Medulla oblongata (tissue), 1 donor: ENCODE data around the gene PSMD5.

Experiments
- DNase-seq: peaks from one replicate; pipeline ENCODE4 v3.0.0-alpha.2; 2015; ENCODE audit errors: extremely low spot score

The PSMD5 gene

GRCh38 chr9:120842685-120843485, at the start of gene PSMD5:
Gene PSMD5 (minus strand): TSS chr9:120842922. CDS start chr9:120842909, 13 bp downstream.
- DNase-seq, result peak; percentile 95

DNA sequence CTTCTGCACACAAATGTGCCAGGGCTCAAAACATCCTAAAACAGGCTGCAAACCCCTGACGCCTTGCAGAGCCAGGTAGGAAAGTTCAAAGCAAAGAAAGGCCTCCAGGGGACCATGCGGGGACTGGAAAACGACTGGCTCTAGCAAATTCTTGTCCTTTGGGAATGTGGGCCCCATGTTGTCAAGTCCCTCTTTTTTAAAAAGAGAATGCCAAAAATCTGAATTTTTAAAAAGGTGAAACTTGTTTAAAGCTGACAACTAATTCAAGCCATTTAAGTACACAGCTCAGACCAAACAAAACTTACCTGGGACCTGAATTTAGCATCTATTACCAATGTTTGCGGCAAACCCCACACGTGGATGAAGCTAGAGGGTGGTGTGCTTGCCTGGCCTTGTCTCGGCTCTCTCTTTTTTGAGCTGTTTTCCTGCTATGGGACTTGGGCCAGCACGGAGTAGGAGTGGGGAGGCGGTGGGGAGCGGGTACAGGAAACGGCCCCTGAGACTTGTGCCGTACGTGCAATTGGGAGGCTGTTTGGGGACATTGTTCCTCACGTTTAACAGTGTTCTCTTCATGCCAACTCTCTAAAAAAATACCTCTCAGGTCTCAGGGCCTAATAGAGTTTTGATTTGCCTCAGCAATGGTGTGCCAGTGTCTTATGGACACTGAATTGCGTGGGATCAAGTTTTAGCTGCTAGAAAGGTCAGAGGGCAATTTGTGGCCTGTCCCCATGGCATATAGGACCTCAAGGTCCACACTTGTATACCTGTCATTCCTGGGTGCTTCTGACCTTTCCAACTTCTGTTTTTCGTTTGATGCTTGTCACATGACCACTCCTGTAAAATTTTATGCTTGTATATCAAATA, 49.4 kb upstream of the PSMD5 start:
- DNase-seq, result no peak

DNA sequence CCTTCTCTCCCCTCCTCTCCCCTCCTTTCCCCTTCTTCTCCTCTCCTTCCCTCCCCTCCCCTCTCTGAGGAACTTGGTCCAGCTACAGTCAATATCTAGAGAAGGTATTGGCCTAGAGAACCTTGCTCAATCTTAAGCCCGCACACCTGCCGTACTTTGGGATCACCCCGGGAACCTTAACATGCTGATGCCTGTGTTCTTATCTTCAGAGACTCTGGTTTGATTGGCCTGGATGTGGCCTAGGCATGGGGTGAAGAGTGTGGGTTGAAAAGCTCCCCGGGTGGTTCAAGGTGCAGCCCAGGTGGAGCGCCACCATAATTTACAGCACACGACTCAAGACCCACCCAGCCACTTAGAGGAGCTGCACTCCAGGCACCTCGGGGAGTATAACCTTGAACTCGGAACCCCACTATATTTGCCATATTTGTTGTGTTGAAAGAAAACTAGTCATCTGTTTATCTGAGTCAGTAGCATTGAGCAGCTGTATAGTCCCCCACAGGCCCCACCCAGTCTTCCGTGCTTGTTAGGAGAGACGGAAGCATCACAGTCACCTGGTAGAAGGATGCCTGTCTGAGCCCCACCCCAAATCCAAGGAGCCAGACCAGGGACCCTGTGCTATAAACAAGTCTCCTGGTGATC, 48.6 kb upstream of the PSMD5 start:
- no peak for DNase-seq

DNA sequence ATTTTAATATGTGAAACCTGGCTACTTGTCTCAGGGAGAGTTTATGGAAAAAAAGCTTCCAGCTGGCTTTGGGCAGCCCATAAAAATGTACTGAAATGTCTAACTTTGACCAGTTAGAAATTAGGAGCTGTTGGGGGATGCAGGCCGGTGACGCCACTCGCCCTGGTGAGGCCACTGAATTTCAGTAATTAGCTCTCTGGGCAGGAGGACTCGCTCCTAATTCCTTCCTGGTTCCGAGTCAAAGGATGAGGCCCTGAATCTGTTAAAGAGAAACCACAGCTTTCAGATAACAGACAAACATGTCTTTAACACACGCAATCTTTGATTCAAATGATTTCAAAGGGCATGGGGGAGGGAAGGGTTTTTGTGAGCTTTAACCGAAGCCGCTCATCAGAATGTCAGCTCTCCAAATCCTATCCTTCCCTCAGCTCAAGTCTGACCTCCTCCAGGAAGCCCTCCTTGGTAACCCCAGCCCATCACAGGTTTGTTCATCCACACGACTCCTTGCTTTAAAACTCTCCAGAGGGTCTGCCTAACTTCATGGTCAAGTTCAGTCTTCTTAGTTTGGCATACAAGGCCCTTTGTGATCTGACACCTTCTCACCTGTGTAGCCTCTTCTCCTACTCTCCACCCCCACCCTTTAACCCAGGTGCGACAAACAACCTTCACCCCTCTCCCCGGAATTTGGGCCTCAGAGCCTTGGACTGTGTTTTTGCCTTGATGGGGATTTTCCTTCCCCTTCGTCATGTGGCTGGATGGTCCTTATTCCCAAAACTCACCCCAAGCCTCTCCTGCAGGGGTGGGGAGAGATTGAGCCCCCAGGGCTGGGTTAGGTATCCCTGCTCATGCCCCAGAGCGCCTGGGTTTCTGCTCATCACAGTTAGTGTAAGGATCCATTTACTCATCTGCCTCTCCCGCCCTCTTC, 47.9 kb upstream of the PSMD5 start:
- no peak for DNase-seq

GRCh38 chr9:120889606-120890271, 47.0 kb upstream of the PSMD5 start:
- no peak for DNase-seq

GRCh38 chr9:120888626-120889025, 45.9 kb upstream of the PSMD5 start:
- DNase-seq, result no peak

DNA sequence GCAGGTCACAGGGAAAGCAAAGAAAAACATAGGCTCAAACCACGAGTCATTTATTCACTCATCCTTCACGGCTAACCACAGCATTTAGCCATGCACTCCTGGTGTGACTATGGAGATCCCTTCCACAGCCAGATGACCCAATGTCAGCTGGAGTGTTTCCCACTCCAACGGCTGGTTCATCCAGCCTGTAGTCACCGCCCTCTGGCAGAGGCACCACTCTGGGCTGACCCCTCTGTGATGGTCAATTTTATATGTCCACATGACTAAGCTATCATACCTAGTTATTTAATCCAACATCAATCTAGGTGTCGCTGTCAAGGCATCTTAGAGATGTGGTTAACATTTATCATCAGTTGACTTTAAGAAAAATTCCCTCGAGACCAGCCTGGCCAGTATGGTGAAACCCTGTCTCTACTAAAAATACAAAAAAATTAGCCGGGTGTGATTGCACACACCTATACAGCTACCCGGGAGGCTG, 43.8 kb upstream of the PSMD5 start:
- no peak for DNase-seq

GRCh38 chr9:120885958-120886357, 43.2 kb upstream of the PSMD5 start:
- no peak for DNase-seq

DNA sequence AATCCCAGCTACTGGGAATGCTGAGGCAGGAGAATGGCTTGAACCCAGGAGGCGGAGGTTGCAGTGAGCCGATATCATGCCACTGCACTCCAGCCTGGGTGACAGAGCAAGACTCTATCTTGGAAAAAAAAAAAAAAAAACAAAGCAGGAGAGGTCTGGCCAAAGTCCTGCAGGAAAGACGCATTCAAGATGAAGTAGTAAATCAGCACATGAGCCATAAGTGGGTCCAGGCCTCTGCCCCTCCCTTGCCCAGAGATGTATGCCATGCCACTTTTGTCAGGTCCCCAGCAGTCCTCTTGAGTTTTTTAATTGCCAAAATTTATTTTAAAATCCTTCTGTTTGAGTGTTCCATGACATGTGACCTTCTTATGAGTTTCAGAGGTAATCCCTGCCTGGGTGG, 42.7 kb upstream of the PSMD5 start:
- DNase-seq, result no peak

GRCh38 chr9:120883608-120883996, 40.9 kb upstream of the PSMD5 start:
- no peak for DNase-seq

- no peak for DNase-seq
Measured at GRCh38 chr9:120882935-120883607, 40.3 kb upstream of the PSMD5 start.

GRCh38 chr9:120879446-120879845, 36.7 kb upstream of the PSMD5 start:
- DNase-seq, result no peak

DNA sequence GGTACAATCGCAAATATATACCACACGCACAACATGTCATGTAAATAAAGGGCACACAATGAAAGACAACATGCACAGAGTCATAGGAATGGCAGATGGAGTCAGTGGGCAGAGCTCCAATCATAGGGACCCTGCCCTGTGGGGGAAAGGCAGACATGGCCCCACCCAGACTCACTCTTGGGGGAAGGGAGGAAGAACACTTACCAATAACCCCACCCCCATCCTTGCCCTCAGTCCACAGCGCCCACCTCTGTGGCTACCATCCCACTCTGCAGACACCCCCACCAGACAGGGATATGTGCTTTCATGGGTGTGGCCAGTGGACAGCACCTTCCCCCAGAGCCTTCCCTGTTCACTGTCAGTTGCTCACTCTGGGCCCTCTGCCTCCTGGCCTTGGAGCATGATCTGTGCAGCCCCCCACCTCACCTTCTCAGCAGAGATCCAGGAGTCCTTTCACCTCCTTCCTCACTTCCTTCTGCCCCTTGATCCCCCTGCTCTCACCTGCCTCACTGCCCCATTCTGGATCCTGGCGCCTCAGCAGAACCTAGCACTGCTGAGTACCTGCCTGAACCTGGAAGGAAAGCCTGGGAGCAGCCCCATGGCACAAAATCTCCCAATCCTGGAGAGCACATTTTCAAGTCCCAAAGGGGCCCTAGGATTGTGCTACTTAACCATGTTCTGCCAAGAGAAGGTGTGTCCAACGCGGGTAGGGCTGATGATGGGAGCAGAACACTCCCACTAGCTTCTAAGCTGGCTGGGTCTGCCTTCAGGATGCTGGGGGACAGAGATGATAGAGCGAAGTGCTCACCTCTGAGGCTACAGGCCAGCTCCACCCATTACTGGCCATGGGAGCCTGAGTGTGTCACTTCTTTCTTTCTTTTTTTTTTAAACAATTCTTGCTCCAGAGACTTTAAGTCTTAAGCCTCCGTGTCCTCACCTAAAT, 35.7 kb upstream of the PSMD5 start:
- DNase-seq, result no peak

DNA sequence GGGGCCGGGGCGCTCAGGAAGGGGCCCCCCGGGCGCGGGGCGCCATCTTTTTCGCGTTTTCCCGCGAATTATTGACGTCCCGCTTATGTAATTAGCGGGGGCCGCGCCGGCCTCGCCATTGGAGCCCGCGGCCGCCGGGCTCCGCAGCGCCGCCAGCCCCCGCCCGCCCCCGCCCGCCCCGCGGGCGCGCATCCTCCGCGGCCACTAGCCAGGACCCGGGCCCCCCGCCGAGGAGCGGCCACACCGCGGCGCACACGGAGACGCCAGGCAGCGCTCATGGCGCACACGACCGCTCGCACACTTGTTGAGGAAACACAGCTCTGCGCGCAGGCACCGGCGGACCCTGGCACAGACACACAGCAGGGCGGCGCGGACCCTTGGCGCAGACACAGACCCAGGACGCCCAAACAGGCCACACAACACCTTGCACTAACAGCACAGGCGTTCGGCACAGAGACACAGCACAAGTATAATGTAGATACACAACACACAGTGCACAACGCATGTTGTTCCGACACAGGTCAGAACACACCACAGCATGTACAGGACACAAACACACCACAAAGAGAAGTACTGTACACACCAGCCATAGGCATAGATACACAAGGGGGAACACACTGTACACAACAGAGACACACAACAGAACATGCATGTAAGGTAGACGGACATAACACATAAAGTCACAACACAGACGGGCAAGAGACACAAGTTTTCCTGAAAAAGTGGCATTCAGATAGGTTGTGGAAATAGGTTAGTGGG, 34.7 kb upstream of the PSMD5 start:
- DNase-seq, result peak; percentile 62

GRCh38 chr9:120876842-120877240, 34.1 kb upstream of the PSMD5 start, which contains the start of gene PHF19:
Gene PHF19 (minus strand): TSS chr9:120877188. CDS start chr9:120874741, 2,447 bp downstream.
- DNase-seq, result no peak

DNA sequence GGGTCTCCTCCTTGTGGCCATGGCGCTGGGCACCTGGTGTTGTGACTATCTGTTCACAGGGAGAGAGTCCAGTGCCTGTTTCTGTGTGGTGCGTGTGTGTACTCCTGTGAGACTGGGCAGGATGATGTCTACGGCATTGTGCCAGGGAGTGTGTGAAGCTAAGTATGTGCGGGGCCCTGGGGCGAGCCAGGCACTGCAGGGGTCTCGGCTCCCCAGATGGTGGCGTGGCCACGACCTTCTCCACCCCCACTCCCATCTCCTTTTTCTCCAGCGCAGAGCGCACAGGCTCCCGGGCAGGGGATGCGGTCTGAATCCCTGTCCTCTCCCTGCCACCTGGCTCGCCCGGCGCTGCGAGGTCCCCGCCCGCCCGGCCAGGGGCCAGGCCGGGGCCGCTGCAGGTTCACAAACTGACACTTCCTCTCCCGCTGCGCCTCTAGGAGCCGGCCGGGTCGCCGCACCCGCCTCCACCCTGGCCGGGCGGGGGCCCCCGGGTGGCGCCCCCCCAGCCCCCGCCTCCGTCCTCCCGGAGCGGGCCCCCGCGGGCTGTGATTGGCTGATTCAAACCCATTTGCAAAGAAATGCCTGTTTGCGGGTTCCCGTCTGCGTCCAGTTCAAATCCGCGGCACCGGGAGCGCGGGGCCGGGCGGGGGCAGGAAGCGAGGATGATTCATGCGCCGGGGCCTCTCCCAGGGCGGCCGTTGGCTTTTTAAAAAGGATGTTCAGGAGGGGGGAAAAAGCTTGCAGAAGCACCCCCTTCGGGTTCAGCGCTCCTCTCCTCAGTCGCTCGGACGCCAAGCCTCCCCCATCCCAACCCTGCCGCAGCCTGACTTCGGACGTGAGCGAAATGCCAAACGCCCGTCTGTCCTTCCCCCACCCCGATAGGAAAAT, 33.5 kb upstream of the PSMD5 start:
- peak; percentile 70 for DNase-seq

- DNase-seq, result no peak
Measured at GRCh38 chr9:120875643-120875953, 32.9 kb upstream of the PSMD5 start.
